Mesothelial cell of epicardium (in vitro differentiated cells): ENCODE data around the gene SLC27A3. TPM values are rescaled to one million over a fixed set of nuclear protein-coding genes. Genes with fewer than 3 reads are reported as not detected.
"Not testable (repeated sequence)": the region's sequence is repeated elsewhere in the genome, so short reads cannot be mapped to it uniquely, and the experiment has no call there.

Experiments used
- DNase-seq, 2 experiments: peaks; one replicate each; pipeline ENCODE4 v3.0.0; 2021; ENCODE audit warnings: low spot score in 2 of 2; ENCODE audit not compliant: unreplicated experiment in 2 of 2
- H3K27ac Mint-ChIP-seq: 2 replicates; pipeline ENCODE4 v1.8.0; 2021; ENCODE audit warnings: mixed read lengths
- H3K27me3 Mint-ChIP-seq: 2 replicates; pipeline ENCODE4 v1.8.0; 2021; ENCODE audit warnings: low read depth, mixed read lengths
- H3K36me3 Mint-ChIP-seq: 2 replicates; pipeline ENCODE4 v1.8.0; 2021; ENCODE audit warnings: mixed read lengths
- H3K4me1 Mint-ChIP-seq: 2 replicates; pipeline ENCODE4 v1.8.0; 2021; ENCODE audit warnings: mixed read lengths
- H3K4me3 Mint-ChIP-seq: 2 replicates; pipeline ENCODE4 v1.8.0; 2021; ENCODE audit warnings: mild to moderate bottlenecking, moderate library complexity, mixed read lengths
- H3K9me3 Mint-ChIP-seq: 2 replicates; pipeline ENCODE4 v1.8.0; 2021; ENCODE audit warnings: mixed read lengths
- total RNA-seq: library from RNA; stranded (reverse); gene quantifications from 3 replicates; pipeline ENCODE4 v1.2.1, GENCODE V29; 2021
- TF ChIP-seq, protein P1 (sequence below): fragments of 200-600 bp; sonication (generic); IDR thresholded peaks from one replicate; pipeline ENCODE4 v1.5.0; 2021; ENCODE audit warnings: antibody characterized with exemption; ENCODE audit not compliant: unreplicated experiment

SLC27A3 gene
- total RNA-seq, 1 donor from 2014 or later, result 29.7 TPM

DNA sequence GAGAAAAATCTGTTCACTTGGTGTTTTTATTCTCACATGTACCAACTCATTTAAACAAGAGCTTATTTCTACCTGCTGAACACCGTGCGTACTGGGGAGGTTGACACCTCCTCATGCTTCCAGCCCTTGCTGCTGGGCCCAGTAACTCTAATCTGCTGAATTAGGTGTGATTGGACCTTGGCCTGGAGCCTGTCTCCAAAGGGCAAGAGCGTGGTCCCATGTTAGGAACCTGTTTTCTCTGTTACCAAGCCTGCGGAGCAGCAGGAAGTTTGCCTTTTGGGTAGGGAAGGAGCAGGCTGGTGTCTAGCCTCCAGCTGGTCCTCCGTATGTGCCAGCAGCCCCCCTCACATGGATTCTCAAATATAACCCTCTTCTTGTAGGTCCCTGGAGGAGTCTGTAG, 10.9 kb upstream of the SLC27A3 start:
- H3K27ac Mint-ChIP-seq, result no peak overlapping the region
- H3K27me3 Mint-ChIP-seq, result no peaks in the 10 kb centered on the region

DNA sequence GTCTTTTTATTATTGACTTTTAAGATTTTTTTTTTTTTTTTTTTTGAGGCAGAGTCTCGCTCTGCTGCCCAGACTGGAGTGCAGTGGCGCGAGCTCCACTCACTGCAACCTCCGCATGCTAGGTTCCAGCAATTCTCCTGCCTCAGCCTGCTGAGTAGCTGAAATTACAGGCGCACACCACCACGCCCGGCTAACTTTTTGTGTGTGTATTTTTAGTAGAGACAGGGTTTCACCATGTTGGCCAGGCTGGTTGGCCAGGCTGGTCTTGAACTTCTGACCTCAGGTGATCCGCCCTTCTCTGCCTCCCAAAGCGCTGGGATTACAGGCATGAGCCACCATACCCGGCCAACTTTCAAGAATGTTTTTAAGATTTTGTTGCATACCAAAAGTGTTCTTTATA, 8.5 kb upstream of the SLC27A3 start:
- peaks cover 39% of the 10 kb centered on the region for H3K36me3 Mint-ChIP-seq
- H3K4me3 Mint-ChIP-seq, DNase-seq: not testable (repeated sequence)

More for the DNA sequence above, 10.9 kb upstream of the SLC27A3 start:
- no peaks in the 10 kb centered on the region for H3K9me3 Mint-ChIP-seq
- no peak overlapping the region for H3K4me3 Mint-ChIP-seq
- TF ChIP-seq, protein P1, sequence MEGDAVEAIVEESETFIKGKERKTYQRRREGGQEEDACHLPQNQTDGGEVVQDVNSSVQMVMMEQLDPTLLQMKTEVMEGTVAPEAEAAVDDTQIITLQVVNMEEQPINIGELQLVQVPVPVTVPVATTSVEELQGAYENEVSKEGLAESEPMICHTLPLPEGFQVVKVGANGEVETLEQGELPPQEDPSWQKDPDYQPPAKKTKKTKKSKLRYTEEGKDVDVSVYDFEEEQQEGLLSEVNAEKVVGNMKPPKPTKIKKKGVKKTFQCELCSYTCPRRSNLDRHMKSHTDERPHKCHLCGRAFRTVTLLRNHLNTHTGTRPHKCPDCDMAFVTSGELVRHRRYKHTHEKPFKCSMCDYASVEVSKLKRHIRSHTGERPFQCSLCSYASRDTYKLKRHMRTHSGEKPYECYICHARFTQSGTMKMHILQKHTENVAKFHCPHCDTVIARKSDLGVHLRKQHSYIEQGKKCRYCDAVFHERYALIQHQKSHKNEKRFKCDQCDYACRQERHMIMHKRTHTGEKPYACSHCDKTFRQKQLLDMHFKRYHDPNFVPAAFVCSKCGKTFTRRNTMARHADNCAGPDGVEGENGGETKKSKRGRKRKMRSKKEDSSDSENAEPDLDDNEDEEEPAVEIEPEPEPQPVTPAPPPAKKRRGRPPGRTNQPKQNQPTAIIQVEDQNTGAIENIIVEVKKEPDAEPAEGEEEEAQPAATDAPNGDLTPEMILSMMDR, result no peak
- H3K4me1 Mint-ChIP-seq, result no peaks in the 10 kb centered on the region
- no peak for DNase-seq
- peaks cover 42% of the 10 kb centered on the region for H3K36me3 Mint-ChIP-seq

DNA sequence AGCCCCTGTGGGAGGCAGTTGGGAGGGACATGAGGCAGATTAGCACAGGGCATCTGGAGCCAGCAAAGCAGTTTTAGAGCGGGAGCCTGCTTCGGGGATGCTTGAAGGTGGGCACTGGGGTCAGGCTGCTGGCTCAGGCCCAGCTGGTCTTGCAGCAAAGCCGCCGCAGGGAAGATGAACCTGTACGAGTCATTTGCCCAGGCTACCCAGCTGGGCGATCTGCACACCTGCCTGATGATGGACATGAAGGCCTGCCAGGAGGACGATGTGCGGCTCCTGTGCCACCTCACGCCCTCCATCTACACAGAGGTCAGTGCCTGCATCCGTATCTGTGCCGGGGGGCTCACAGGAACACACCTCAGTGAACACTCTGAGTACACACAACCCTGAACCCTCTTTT, 7.7 kb upstream of the SLC27A3 start:
- Mint-ChIP-seq H3K9me3 (no peaks in the 10 kb centered on the region), H3K36me3 (peaks cover 35% of the 10 kb centered on the region), H3K27me3 (no peaks in the 10 kb centered on the region), H3K4me3 (no peak overlapping the region), H3K4me1 (no peaks in the 10 kb centered on the region), H3K27ac (no peak overlapping the region)
- TF ChIP-seq, protein P1, result no peak
- DNase-seq, result no peak

More for the DNA sequence above, 8.5 kb upstream of the SLC27A3 start:
- not testable (repeated sequence) for H3K9me3 Mint-ChIP-seq, H3K4me1 Mint-ChIP-seq, H3K27me3 Mint-ChIP-seq, H3K27ac Mint-ChIP-seq

DNA sequence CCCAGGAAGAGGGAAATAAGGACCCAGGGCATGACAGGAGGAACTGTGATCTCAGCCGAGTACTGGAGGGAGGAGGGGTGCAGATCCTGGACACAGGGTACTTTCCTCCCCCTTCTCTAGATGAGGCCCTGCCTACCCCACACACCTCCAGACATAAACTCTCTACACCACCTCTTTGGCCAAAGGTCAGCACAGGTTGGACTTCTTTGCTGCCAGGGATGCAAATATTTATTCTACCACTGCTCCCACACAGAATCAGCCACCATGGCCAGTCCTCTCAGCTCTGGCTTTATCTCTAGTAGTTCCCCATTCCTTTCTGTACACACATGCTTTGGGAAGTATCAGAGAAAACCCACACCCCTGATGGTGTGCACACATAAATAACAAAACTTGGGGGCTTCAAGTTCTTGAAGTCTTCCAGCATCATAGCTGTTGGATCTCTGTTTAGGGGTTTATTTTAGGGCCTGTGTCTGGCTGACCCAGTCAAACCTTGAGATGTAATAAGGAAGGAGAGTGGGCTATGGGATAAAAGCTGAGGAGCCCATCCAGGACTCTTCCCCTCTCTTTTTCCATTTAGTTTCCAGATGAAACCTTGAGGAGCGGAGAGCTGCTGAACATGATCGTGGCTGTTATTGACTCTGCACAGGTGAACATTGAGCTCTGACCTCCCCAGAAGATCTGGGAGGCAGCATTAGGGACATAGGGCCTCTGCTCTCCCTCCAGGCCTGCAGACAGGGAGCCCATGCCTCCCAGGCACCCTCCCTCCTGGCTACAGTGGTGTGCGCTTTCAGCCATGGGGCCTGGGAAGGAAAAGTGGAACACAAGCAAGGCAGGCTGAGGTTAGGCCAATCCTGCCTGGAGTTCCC, 6.7 kb upstream of the SLC27A3 start:
- no peak for DNase-seq
- peaks cover 29% of the 10 kb centered on the region for H3K36me3 Mint-ChIP-seq
- H3K9me3 Mint-ChIP-seq, result no peaks in the 10 kb centered on the region
- H3K27me3 Mint-ChIP-seq, result no peaks in the 10 kb centered on the region
- TF ChIP-seq, protein P1, result no peak
- H3K4me1 Mint-ChIP-seq, result no peaks in the 10 kb centered on the region
- no peak overlapping the region for H3K4me3 Mint-ChIP-seq
- no peak overlapping the region for H3K27ac Mint-ChIP-seq

DNA sequence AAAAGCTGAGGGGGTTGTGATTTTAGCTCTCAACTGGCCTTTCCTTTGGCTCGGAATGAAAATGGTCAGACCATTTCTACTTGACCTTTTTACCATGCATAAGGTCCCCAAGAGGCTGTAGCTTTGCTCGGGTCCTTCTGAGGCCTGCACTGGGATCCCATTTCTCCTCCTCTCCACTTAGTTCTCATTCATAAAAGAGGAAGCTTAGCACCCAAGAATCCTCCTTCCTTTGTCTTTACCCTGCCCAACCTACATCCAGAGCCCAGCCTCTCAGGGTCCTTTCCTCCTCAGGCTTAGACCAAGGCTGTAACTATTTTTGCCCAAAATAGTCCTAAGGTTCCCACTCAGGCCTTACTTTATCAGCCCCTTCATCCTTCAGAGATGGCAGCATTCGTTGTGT, 6.0 kb upstream of the SLC27A3 start:
- DNase-seq, result no peak
- H3K4me1 Mint-ChIP-seq, result peaks cover 3% of the 10 kb centered on the region
- no peaks in the 10 kb centered on the region for H3K27me3 Mint-ChIP-seq
- TF ChIP-seq, protein P1, result no peak
- H3K36me3 Mint-ChIP-seq, result peaks cover 29% of the 10 kb centered on the region
- H3K9me3 Mint-ChIP-seq, result no peaks in the 10 kb centered on the region
- H3K4me3 Mint-ChIP-seq, result no peak overlapping the region
- no peak overlapping the region for H3K27ac Mint-ChIP-seq

DNA sequence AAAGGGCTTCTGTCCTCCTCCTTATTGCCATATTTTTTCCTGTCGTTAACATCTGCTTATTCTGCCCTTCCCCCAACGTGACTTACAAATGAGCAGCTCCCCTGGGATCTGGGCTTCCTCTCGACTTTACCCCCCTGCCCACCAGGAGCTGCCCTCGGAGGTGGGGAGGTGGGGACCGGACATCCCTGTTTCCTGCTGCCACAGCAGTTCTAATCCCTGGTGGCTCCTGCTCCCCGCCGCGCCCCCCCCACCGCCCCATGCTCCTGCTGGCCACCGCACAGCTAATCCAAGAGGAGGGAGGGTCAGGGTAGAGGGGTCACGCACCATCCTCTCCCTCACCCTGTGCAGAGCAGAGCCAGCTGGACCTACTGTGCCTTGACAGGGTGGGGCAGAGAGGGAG, 4.4 kb upstream of the SLC27A3 start:
- TF ChIP-seq, protein P1, result no peak
- H3K36me3 Mint-ChIP-seq, result peaks cover 22% of the 10 kb centered on the region
- no peak overlapping the region for H3K4me3 Mint-ChIP-seq

More for the DNA sequence above, 4.4 kb upstream of the SLC27A3 start:
- no peaks in the 10 kb centered on the region for H3K9me3 Mint-ChIP-seq
- no peak for DNase-seq
- no peaks in the 10 kb centered on the region for H3K27me3 Mint-ChIP-seq
- H3K27ac Mint-ChIP-seq, result no peak overlapping the region
- peaks cover 8% of the 10 kb centered on the region for H3K4me1 Mint-ChIP-seq
